MM.1S (cell line): Measurements from ENCODE around the gene TMC4.

ENCODE experiments used
- DNase-seq: peaks from one replicate; pipeline ENCODE4 v3.0.0-alpha.2; 2015
- H2AFZ ChIP-seq: fragments of 300-600 bp; sonication (generic); 2 replicates; pipeline ENCODE4 v1.6.0; 2016; ENCODE audit warnings: antibody characterized with exemption, low read length
- H3F3A ChIP-seq: fragments of 300-600 bp; sonication (generic); 2 replicates; pipeline ENCODE4 v1.6.1; 2016; ENCODE audit warnings: mild to moderate bottlenecking, antibody characterized with exemption, low read length, moderate library complexity, mixed read lengths; ENCODE audit not compliant: insufficient read depth
- H3K27ac ChIP-seq: fragments of 300-600 bp; sonication (generic); 2 replicates; pipeline ENCODE4 v1.5.1; 2016; ENCODE audit warnings: mild to moderate bottlenecking, low read length
- H3K27me3 ChIP-seq: fragments of 300-600 bp; sonication (generic); replicated peaks from 2 replicates; pipeline ENCODE4 v1.6.0; 2016; ENCODE audit warnings: low read length; ENCODE audit not compliant: insufficient read depth
- H3K36me3 ChIP-seq: fragments of 300-600 bp; sonication (generic); replicated peaks from 2 replicates; pipeline ENCODE4 v1.6.1; 2016; ENCODE audit warnings: mild to moderate bottlenecking, low read length, mixed read lengths; ENCODE audit not compliant: insufficient read depth
- H3K4me1 ChIP-seq: fragments of 300-600 bp; sonication (generic); 2 replicates; pipeline ENCODE4 v1.6.1; 2016; ENCODE audit warnings: low read length, mixed read lengths
- H3K4me2 ChIP-seq: fragments of 300-600 bp; sonication (generic); 2 replicates; pipeline ENCODE4 v1.6.0; 2016; ENCODE audit warnings: low read depth, low read length
- H3K4me3 ChIP-seq: fragments of 300-600 bp; sonication (generic); 2 replicates; pipeline ENCODE4 v1.5.1; 2016; ENCODE audit warnings: low read length, mixed read lengths
- H3K79me2 ChIP-seq: fragments of 300-600 bp; sonication (generic); 2 replicates; pipeline ENCODE4 v1.6.1; 2016; ENCODE audit warnings: mixed run types, low read length, mixed read lengths
- H3K9ac ChIP-seq: fragments of 300-600 bp; sonication (generic); 2 replicates; pipeline ENCODE4 v1.6.1; 2016; ENCODE audit warnings: low read length, mixed read lengths
- H3K9me2 ChIP-seq: fragments of 300-600 bp; sonication (generic); replicated peaks from 2 replicates; pipeline ENCODE4 v1.6.1; 2016; ENCODE audit warnings: mild to moderate bottlenecking, low read length, mixed read lengths; ENCODE audit not compliant: insufficient read depth
- H3K9me3 ChIP-seq: fragments of 300-600 bp; sonication (generic); replicated peaks from 2 replicates; pipeline ENCODE4 v1.6.1; 2016; ENCODE audit warnings: mild to moderate bottlenecking, low read length, mixed read lengths; ENCODE audit not compliant: insufficient read depth
- H4K20me1 ChIP-seq: fragments of 300-600 bp; sonication (generic); 2 replicates; pipeline ENCODE4 v1.6.1; 2016; ENCODE audit warnings: mild to moderate bottlenecking, low read length, moderate library complexity, mixed read lengths; ENCODE audit not compliant: insufficient read depth
- CTCF ChIP-seq: fragments of 300-600 bp; sonication (generic); IDR thresholded peaks from 2 replicates; pipeline ENCODE4 v1.5.1; 2016; ENCODE audit warnings: antibody characterized with exemption, low read length, mixed read lengths
- EZH2 ChIP-seq: fragments of 300-600 bp; sonication (generic); optimal IDR thresholded peaks from 2 replicates; pipeline ENCODE3; 2017; ENCODE audit warnings: low read depth, mild to moderate bottlenecking, antibody characterized with exemption, low read length, mixed read lengths
- EZH2phosphoT487 ChIP-seq: fragments of 300-600 bp; sonication (generic); IDR thresholded peaks from 2 replicates; pipeline ENCODE4 v1.6.1; 2018; ENCODE audit warnings: antibody characterized with exemption, low read length

TMC4 gene

GRCh38 chr19:54137699-54138488 lies 35.1 kb downstream of the TMC4 start, which contains the start of gene CNOT3:
TSS of gene CNOT3 (plus strand) at chr19:54137762. CDS start at chr19:54142979, 5,217 bp downstream.
- peak; percentile 29 for DNase-seq

GRCh38 chr19:54136864-54137698 lies 35.9 kb downstream of the TMC4 start:
- Histone ChIP-seq H3K27me3 (no peaks in the 10 kb centered on the region), H3K4me1 (peaks cover 10% of the 10 kb centered on the region), H3K79me2 (peaks cover 45% of the 10 kb centered on the region), H3K36me3 (no peaks in the 10 kb centered on the region), H4K20me1 (peaks cover 6% of the 10 kb centered on the region; the same call in 1 of the 2 replicates), H3K9me2 (no peaks in the 10 kb centered on the region), H3K4me3 (peak overlapping the region; percentile 80), H2AFZ (peak overlapping the region; percentile 75), H3F3A (no peaks in the 10 kb centered on the region), H3K9me3 (no peaks in the 10 kb centered on the region), H3K9ac (peak overlapping the region; percentile 99; the same call in 1 of the 2 replicates), H3K27ac (peak overlapping the region; percentile 24; the same call in 1 of the 2 replicates), H3K4me2 (peak overlapping the region; percentile 86)
- TF ChIP-seq CTCF (no peak), EZH2 (no peak), EZH2phosphoT487 (no peak)
- peak; percentile 100 for DNase-seq

More at GRCh38 chr19:54137699-54138488, 35.1 kb downstream of the TMC4 start, which contains the start of gene CNOT3:
- peak within 1 kb of the TSS; percentile 99 for H3K9ac ChIP-seq
- H3K27me3 ChIP-seq = no peaks in the 10 kb centered on the region
- peak within 1 kb of the TSS; percentile 60; the same call in 1 of the 2 replicates for H3K27ac ChIP-seq
- H3K36me3 ChIP-seq = no peaks in the 10 kb centered on the region
- peaks cover 53% of the 10 kb centered on the region for H3K79me2 ChIP-seq
- TF ChIP-seq EZH2 (no peak), CTCF (peak; percentile 13; the same call in 1 of the 2 replicates)
- H3K9me2 ChIP-seq = no peaks in the 10 kb centered on the region
- peak within 1 kb of the TSS; percentile 86 for H3K4me2 ChIP-seq
- H2AFZ ChIP-seq = peak within 1 kb of the TSS; percentile 75
- peaks cover 10% of the 10 kb centered on the region; the same call in 1 of the 2 replicates for H4K20me1 ChIP-seq
- H3K9me3 ChIP-seq = no peaks in the 10 kb centered on the region
- peaks cover 10% of the 10 kb centered on the region for H3K4me1 ChIP-seq
- peak within 1 kb of the TSS; percentile 80 for H3K4me3 ChIP-seq
- H3F3A ChIP-seq = no peaks in the 10 kb centered on the region

- peak overlapping the region; percentile 24; the same call in 1 of the 2 replicates for H3K27ac ChIP-seq
- peaks cover 37% of the 10 kb centered on the region for H3K79me2 ChIP-seq
- no peaks in the 10 kb centered on the region for H3K36me3 ChIP-seq
- peak; percentile 27 for DNase-seq
- H3K27me3 ChIP-seq = no peaks in the 10 kb centered on the region
- TF ChIP-seq CTCF (no peak), EZH2phosphoT487 (no peak), EZH2 (no peak)
- no peaks in the 10 kb centered on the region for H3F3A ChIP-seq
- peak overlapping the region; percentile 69 for H3K4me3 ChIP-seq
- H2AFZ ChIP-seq = peak overlapping the region; percentile 75
- no peaks in the 10 kb centered on the region for H3K9me2 ChIP-seq
- peaks cover 10% of the 10 kb centered on the region for H3K4me1 ChIP-seq
- no peaks in the 10 kb centered on the region for H3K9me3 ChIP-seq
- peak overlapping the region; percentile 86 for H3K4me2 ChIP-seq
- peak overlapping the region; percentile 35; the same call in 1 of the 2 replicates for H3K9ac ChIP-seq
- H4K20me1 ChIP-seq = peaks cover 6% of the 10 kb centered on the region; the same call in 1 of the 2 replicates
These were observed 36.7 kb downstream of the TMC4 start for GRCh38 chr19:54136086-54136863.
